ENCODE measurements around the gene ARHGAP45. TPM values are rescaled to one million over a fixed set of nuclear protein-coding genes. Genes with fewer than 3 reads are reported as not detected.

Gene ARHGAP45
- total and polyA plus RNA-seq, 9 of the 15 experiments (the other 6 are each of a cell fraction or from before 2014, with no cell fraction given): 0.08 to 22.1 (median 4.2) TPM

DNA sequence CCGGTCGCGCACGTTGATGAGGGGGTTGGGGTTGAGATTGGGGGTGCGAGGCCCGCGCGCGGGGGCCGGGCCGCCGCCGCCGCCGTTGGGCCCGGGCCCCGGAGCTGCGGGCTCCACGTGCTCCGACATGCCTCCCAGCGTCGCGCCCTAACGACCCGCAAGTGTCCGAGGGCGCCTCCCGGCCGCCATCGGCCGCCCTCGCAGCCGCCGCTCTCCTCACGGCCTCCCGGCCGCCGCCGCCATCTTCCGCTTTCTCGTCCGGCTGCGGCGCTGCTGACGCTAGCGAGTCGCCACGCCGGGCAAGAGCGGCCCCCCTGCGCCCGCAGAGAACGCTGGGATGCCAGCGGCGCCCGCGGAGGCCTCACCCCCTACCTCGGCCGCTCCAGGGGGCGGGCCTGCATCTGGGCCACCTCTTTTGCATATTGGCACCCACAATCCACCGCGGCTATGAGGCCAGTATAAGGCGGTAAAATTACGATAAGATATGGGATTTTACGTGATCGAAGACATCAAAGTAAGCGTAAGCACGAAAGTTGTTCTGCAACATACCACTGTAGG lies 46.0 kb upstream of the ARHGAP45 start, which contains the start of gene TMEM259 (continued):
- TF ChIP-seq RBM15 (IDR thresholded peaks at IDR 0.05; ENCODE audit: insufficient read depth, low read length) (no peak), ARHGAP35 (IDR thresholded peaks at IDR 0.05; ENCODE audit: partially characterized antibody) (no peak), ZNF57 (CRISPR knock-in tag; IDR thresholded peaks at IDR 0.05) (no peak), ZNF766 (CRISPR knock-in tag; conservative IDR thresholded peaks at IDR 0.05) (no peak), SRSF3 (IDR thresholded peaks at IDR 0.05; ENCODE audit: insufficient read depth, low read length) (no peak), ZC3H8 (IDR thresholded peaks at IDR 0.05) (no peak), OTX1 (CRISPR knock-in tag; IDR thresholded peaks at IDR 0.05) (no peak), RBM25 (IDR thresholded peaks at IDR 0.05; ENCODE audit: low read depth, low read length, severe bottlenecking) (no peak), ZNF444 (CRISPR knock-in tag; IDR thresholded peaks at IDR 0.05) (no peak), ZFP36 (IDR thresholded peaks at IDR 0.05; ENCODE audit: low read depth, low read length, partially characterized antibody) (no peak), GATA2 (CRISPR knock-in tag; IDR thresholded peaks at IDR 0.05) (no peak), GABPA (tag; conservative IDR thresholded peaks at IDR 0.05; ENCODE audit: low read depth) (no peak), SETDB1 (IDR thresholded peaks at IDR 0.05; ENCODE audit: low read length) (no peak), FOXP1 (CRISPR knock-in tag; IDR thresholded peaks at IDR 0.05) (0 out of 2 replicates have a peak, but pooled peaks have one; percentile 11), SIX5 (IDR thresholded peaks at IDR 0.05; ENCODE audit: borderline replicate concordance in 1 of 2, insufficient read depth in 1 of 2, low read depth in 1 of 2, low read length in 2 of 2) (no peak), NR1H2 (CRISPR knock-in tag; IDR thresholded peaks at IDR 0.05) (no peak), EZH2 (IDR thresholded peaks at IDR 0.05; ENCODE audit: borderline replicate concordance, low read depth, low read length) (no peak), PPARD (CRISPR knock-in tag; IDR thresholded peaks at IDR 0.05) (no peak), PTRF (tag; IDR thresholded peaks at IDR 0.05) (no peak)
- TF ChIP-seq, protein P1, sequence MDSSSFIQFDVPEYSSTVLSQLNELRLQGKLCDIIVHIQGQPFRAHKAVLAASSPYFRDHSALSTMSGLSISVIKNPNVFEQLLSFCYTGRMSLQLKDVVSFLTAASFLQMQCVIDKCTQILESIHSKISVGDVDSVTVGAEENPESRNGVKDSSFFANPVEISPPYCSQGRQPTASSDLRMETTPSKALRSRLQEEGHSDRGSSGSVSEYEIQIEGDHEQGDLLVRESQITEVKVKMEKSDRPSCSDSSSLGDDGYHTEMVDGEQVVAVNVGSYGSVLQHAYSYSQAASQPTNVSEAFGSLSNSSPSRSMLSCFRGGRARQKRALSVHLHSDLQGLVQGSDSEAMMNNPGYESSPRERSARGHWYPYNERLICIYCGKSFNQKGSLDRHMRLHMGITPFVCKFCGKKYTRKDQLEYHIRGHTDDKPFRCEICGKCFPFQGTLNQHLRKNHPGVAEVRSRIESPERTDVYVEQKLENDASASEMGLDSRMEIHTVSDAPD (CRISPR knock-in tag; IDR thresholded peaks at IDR 0.05): no peak
- TF ChIP-seq, protein P2, sequence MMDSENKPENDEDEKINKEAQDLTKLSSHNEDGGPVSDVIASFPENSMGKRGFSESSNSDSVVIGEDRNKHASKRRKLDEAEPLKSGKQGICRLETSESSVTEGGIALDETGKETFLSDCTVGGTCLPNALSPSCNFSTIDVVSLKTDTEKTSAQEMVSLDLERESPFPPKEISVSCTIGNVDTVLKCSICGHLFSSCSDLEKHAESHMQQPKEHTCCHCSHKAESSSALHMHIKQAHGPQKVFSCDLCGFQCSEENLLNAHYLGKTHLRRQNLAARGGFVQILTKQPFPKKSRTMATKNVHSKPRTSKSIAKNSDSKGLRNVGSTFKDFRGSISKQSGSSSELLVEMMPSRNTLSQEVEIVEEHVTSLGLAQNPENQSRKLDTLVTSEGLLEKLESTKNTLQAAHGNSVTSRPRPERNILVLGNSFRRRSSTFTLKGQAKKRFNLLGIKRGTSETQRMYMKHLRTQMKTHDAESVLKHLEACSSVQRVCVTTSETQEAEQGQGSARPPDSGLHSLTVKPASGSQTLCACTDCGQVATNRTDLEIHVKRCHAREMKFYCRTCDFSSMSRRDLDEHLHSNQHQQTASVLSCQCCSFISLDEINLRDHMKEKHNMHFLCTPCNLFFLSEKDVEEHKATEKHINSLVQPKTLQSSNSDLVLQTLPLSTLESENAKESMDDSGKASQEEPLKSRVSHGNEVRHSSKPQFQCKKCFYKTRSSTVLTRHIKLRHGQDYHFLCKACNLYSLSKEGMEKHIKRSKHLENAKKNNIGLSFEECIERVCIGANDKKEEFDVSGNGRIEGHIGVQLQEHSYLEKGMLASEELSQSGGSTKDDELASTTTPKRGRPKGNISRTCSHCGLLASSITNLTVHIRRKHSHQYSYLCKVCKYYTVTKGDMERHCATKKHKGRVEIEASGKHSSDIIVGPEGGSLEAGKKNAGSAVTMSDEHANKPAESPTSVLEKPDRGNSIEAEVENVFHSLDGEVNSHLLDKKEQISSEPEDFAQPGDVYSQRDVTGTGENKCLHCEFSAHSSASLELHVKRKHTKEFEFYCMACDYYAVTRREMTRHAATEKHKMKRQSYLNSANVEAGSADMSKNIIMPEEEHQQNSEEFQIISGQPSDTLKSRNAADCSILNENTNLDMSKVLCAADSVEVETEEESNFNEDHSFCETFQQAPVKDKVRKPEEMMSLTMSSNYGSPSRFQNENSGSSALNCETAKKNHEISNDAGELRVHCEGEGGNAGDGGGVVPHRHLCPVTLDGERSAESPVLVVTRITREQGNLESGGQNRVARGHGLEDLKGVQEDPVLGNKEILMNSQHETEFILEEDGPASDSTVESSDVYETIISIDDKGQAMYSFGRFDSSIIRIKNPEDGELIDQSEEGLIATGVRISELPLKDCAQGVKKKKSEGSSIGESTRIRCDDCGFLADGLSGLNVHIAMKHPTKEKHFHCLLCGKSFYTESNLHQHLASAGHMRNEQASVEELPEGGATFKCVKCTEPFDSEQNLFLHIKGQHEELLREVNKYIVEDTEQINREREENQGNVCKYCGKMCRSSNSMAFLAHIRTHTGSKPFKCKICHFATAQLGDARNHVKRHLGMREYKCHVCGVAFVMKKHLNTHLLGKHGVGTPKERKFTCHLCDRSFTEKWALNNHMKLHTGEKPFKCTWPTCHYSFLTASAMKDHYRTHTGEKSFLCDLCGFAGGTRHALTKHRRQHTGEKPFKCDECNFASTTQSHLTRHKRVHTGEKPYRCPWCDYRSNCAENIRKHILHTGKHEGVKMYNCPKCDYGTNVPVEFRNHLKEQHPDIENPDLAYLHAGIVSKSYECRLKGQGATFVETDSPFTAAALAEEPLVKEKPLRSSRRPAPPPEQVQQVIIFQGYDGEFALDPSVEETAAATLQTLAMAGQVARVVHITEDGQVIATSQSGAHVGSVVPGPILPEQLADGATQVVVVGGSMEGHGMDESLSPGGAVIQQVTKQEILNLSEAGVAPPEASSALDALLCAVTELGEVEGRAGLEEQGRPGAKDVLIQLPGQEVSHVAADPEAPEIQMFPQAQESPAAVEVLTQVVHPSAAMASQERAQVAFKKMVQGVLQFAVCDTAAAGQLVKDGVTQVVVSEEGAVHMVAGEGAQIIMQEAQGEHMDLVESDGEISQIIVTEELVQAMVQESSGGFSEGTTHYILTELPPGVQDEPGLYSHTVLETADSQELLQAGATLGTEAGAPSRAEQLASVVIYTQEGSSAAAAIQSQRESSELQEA (IDR thresholded peaks at IDR 0.05; ENCODE audit: low read depth): no peak
